ENCODE data around the gene CTRB1.
"Not testable (repeated sequence)": the region's sequence is repeated elsewhere in the genome, so short reads cannot be mapped to it uniquely, and the experiment has no call there.

Gene CTRB1

DNA sequence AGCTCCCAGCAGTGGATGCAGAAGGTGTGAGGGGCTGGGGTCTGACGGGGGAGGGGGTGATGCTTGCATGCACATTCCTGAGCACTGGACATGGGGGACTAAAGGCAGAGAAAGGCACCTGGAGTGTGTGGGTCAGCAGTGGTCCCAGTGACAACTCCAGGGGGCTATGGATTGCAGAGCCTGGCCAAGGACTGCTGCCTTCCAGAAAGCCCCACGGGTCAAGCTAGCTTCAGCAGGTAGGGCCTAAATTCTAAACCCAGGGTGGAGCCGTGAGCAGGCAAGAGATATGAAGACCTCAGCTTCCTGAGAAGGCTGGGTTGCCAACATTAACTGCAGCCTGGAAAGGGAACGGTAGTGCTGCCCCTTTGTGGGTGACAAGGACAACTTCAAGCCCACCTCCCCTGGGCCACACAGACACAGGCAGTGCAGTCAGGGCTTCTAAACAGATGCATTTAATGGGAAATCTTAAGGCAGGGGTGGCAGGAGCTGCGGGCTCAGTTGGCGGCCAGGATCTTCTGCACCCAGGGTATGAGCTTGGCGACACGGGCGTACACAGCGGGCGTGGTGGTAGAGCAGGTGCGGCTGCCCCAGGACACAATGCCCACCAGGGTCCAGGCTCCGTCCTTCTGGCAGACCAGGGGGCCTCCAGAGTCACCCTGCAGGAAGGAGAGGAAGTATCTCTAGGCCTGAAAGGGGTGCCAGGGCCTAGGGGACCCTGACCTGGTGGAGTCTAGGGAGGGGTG is 14.9 kb upstream of the CTRB1 start:
- DNase-seq (ENCODE audit: low read depth) = no peak
- TF ChIP-seq, protein P1, sequence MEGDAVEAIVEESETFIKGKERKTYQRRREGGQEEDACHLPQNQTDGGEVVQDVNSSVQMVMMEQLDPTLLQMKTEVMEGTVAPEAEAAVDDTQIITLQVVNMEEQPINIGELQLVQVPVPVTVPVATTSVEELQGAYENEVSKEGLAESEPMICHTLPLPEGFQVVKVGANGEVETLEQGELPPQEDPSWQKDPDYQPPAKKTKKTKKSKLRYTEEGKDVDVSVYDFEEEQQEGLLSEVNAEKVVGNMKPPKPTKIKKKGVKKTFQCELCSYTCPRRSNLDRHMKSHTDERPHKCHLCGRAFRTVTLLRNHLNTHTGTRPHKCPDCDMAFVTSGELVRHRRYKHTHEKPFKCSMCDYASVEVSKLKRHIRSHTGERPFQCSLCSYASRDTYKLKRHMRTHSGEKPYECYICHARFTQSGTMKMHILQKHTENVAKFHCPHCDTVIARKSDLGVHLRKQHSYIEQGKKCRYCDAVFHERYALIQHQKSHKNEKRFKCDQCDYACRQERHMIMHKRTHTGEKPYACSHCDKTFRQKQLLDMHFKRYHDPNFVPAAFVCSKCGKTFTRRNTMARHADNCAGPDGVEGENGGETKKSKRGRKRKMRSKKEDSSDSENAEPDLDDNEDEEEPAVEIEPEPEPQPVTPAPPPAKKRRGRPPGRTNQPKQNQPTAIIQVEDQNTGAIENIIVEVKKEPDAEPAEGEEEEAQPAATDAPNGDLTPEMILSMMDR (IDR thresholded peaks at IDR 0.05; ENCODE audit: low read length, missing control alignments) = no peak
- H3K4me3 ChIP-seq (replicated peaks; ENCODE audit: low read depth, low read length) = no peak overlapping the region

- TF ChIP-seq, protein P1 (IDR thresholded peaks at IDR 0.05; ENCODE audit: low read length, missing control alignments) = no peak
- DNase-seq (ENCODE audit: low read depth) = no peak
- H3K4me3 ChIP-seq (replicated peaks; ENCODE audit: low read depth, low read length) = no peak overlapping the region
Observed at GRCh38 chr16:75204410-75204758, 14.4 kb upstream of the CTRB1 start.

DNA sequence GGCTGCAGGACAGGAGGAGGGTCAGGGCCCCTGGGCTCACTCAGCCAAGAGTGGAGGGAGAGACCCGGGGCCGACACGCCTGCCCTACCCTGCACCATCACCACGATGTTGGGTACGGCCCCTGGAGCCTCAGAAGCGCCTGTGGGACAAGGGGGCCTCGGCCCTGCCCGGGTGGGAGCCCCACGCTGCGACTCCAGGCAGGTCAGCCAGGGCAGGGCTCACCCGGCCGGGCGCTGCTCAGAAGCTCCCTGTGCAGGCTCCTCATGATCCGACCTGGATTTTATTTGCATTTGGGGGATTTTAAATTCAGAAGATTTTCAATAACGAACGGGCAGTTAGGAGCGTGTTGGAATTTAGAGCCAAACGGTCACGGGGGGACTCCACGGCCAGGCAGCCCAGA is 13.9 kb upstream of the CTRB1 start:
- not testable (repeated sequence) for DNase-seq (ENCODE audit: low read depth)

DNA sequence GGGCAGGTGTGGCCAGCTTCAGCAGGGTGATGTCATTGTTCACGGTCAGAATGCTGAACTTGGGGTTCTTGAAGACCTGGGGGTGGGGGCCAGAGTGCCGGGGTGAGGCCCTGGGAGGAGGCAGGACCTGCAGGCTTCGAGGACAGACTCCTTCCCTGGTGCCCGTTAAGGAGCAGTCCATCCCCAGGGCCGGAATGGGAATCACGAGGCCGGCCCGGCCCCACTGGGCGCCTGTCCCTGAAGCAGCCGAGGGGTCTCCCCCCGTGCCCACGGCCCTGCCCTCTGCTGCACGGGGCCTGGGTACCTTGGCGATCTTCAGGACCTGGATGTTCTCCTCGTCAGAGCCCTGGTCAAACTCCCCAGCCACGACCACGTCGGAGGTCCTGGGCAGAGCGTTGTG is 13.3 kb upstream of the CTRB1 start:
- not testable (repeated sequence) for DNase-seq (ENCODE audit: low read depth); H3K4me3 ChIP-seq (replicated peaks; ENCODE audit: low read depth, low read length)

More for the DNA sequence above, 13.9 kb upstream of the CTRB1 start:
- not testable (repeated sequence) for H3K4me3 ChIP-seq (replicated peaks; ENCODE audit: low read depth, low read length)

DNA sequence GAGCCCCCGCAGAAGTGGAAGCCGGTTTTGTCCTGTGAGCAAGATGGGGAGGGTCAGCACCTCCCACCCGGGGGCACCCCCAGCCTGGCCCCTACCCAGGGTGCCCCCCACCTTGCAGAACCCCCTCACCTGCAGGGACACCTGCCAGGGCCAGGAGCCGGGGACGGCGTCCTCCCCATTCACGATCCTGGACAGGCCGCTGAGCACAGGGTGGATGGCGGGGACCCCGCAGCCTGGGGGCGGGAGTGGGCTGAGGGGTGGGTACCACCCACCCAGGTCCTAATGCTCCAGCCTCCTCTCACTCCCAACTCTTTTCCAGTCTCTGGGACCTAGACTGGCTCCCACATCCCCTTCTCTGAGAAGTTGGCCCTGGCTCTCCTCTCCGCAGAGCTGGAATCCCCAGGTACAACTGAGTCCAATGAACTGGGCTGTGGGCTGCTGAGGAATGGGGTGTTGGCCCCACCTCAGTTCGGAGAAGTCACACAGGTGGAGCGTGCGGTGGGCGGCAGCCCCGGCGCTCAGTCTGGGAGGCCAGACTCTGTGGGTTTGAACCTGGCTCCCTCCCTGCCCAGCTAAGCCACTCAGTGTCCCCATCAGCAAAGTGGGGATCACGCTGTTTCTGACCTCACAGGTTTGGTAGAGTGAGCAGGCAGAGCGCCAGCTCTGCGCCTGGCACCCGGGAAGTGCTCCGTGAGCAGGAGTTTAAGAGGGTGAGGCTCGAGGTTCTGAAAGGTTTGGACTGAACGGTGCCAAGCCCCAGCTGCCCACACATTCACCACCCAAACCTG is 12.6 kb upstream of the CTRB1 start:
- not testable (repeated sequence) for H3K4me3 ChIP-seq (replicated peaks; ENCODE audit: low read depth, low read length); DNase-seq (ENCODE audit: low read depth)

GRCh38 chr16:75206749-75207451 is 11.9 kb upstream of the CTRB1 start, which contains the start of gene CTRB2:
Gene CTRB2, minus strand, starts transcription at chr16:75207161. Its CDS starts 20 bp downstream, at chr16:75207141.
- TF ChIP-seq, protein P1 (IDR thresholded peaks at IDR 0.05; ENCODE audit: low read length, missing control alignments) = no peak
- H3K4me3 ChIP-seq (replicated peaks; ENCODE audit: low read depth, low read length) = no peak within 1 kb of the TSS
- DNase-seq (ENCODE audit: low read depth) = no peak

DNA sequence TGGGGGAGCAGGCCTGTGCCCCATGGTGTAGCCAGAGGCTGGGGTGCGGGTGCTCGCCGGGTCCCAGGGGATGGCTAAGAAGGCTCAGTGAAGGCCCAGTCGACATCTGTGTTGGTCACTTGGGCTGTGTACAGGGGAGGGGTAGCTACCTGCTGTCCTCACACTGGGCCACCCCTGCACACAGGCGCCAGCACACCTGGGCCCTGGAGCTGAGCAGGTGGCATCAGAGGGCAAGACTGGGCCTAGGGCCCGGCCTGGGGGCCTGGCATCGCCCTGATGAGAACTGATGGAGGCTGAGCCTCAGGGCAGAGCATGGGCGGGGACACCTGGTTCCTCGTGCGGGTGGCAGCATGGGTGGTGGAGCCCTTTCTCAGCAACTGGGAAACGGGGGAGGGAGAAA is 11.0 kb upstream of the CTRB1 start:
- TF ChIP-seq, protein P1 (IDR thresholded peaks at IDR 0.05; ENCODE audit: low read length, missing control alignments) = no peak
- DNase-seq (ENCODE audit: low read depth) = no peak
- no peak overlapping the region for H3K4me3 ChIP-seq (replicated peaks; ENCODE audit: low read depth, low read length)

DNA sequence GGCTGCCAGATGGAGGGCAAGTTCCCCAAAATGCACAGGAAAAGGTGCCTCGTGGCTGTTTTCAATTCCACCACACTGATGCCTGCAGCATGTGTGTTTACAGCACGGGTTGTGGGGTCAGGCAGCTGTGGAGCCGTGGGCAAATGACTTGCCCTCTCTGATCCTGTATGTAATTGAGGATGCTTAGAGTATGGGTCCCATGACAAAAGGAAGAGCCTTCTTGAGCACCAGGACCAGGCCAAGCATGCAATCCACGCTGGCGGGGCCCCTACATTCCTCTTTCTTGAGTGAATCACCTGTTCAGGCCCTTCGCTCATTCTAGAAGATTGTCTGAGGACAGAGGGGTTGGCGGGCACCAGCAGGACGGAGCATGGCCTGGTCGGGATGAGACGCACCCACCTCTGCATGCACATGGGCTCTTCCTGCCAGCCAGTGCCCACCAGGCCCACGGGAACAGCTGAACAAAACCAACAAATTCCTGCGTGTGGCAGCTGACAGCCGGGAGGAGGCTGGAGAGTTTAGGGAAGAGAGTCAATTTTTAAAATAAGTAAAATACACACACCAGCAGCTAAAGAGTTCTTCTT is 10.5 kb upstream of the CTRB1 start:
- TF ChIP-seq, protein P1 (IDR thresholded peaks at IDR 0.05; ENCODE audit: low read length, missing control alignments) = no peak
- H3K4me3 ChIP-seq (replicated peaks; ENCODE audit: low read depth, low read length) = no peak overlapping the region
- no peak for DNase-seq (ENCODE audit: low read depth)
